HEK293 (cell line): ENCODE data around the gene CILP.

ENCODE experiments used
- CTCF ChIA-PET: fragments of 350-600 bp; formaldehyde crosslinking; extraction: SDS; loops from one replicate; lab custom pipeline; 2021; ENCODE audit warnings: antibody characterized with exemption; lab: Yijun Ruan, JAX
- POLR2A ChIA-PET: fragments of 300-600 bp; formaldehyde crosslinking; extraction: SDS; loops from one replicate; lab custom pipeline; 2020; ENCODE audit warnings: antibody characterized with exemption, inconsistent platforms; lab: Yijun Ruan, JAX
- H3K27ac ChIP-seq: fragments of 200-500 bp; sonication (Bioruptor generic); 2 replicates; pipeline ENCODE4 v1.5.1; 2014; ENCODE audit warnings: low read depth, low read length, control low read depth, inconsistent platforms; ENCODE audit errors: extremely low read depth
- H3K36me3 ChIP-seq, 2 experiments: fragments of 200-500 bp in 1 of 2; sonication (Bioruptor generic) in 1 of 2; 1 replicate in 1 of 2; 2 replicates in 1 of 2; pipeline ENCODE4 v1.5.1; 2014 to 2017; ENCODE audit warnings: inconsistent platforms in 2 of 2, low read length in 2 of 2; ENCODE audit not compliant: control insufficient read depth in 2 of 2, insufficient read depth in 1 of 2
- H3K4me1 ChIP-seq: fragments of 200-500 bp; sonication (Bioruptor generic); 2 replicates; pipeline ENCODE4 v1.5.1; 2014; ENCODE audit warnings: mild to moderate bottlenecking, low read length, inconsistent platforms; ENCODE audit not compliant: control insufficient read depth, insufficient read depth
- H3K4me3 ChIP-seq: 2 replicates; pipeline ENCODE4 v1.5.1; 2011; ENCODE audit warnings: low read depth, mild to moderate bottlenecking, control low read depth, low read length, moderate library complexity
- H3K9me3 ChIP-seq: fragments of 200-500 bp; sonication (Bioruptor generic); 2 replicates; pipeline ENCODE4 v1.5.1; 2014; ENCODE audit warnings: low read depth, low read length, inconsistent platforms; ENCODE audit not compliant: control insufficient read depth, insufficient read depth
- BCL6B ChIP-seq: fragments of 450-650 bp; formaldehyde crosslinking; IDR thresholded peaks from 2 replicates; pipeline ENCODE4 v1.5.1; 2017; ENCODE audit warnings: missing biosample characterization, missing genetic modification characterization
- CTCF ChIP-seq: fragments of 450-650 bp; formaldehyde crosslinking; IDR thresholded peaks from 2 replicates; pipeline ENCODE4 v1.5.1; 2016; ENCODE audit warnings: missing biosample characterization, missing genetic modification characterization
- ELK4 ChIP-seq: IDR thresholded peaks from 2 replicates; pipeline ENCODE4 v1.6.1; 2011; ENCODE audit warnings: mild to moderate bottlenecking, low read depth, low read length, borderline replicate concordance
- GLIS1 ChIP-seq: fragments of 450-650 bp; formaldehyde crosslinking; IDR thresholded peaks from 2 replicates; pipeline ENCODE4 v1.5.1; 2016; ENCODE audit warnings: missing biosample characterization, missing genetic modification characterization
- KLF8 ChIP-seq: fragments of 450-650 bp; formaldehyde crosslinking; IDR thresholded peaks from 2 replicates; pipeline ENCODE4 v1.5.1; 2016; ENCODE audit warnings: missing biosample characterization, missing genetic modification characterization
- PRDM4 ChIP-seq: fragments of 450-650 bp; formaldehyde crosslinking; IDR thresholded peaks from 2 replicates; pipeline ENCODE4 v1.5.1; 2017; ENCODE audit warnings: missing biosample characterization, missing genetic modification characterization
- ZNF121 ChIP-seq: fragments of 450-650 bp; formaldehyde crosslinking; IDR thresholded peaks from 2 replicates; pipeline ENCODE4 v1.5.1; 2016; ENCODE audit warnings: missing biosample characterization, missing genetic modification characterization
- ZNF155 ChIP-seq: fragments of 450-650 bp; formaldehyde crosslinking; IDR thresholded peaks from 2 replicates; pipeline ENCODE4 v1.5.1; 2016; ENCODE audit warnings: missing biosample characterization, missing genetic modification characterization
- ZNF202 ChIP-seq: fragments of 450-650 bp; formaldehyde crosslinking; IDR thresholded peaks from 2 replicates; pipeline ENCODE4 v1.5.1; 2016; ENCODE audit warnings: missing biosample characterization, missing genetic modification characterization, borderline replicate concordance
- ZNF248 ChIP-seq: fragments of 450-650 bp; formaldehyde crosslinking; IDR thresholded peaks from 2 replicates; pipeline ENCODE4 v1.5.1; 2017; ENCODE audit warnings: missing biosample characterization, missing genetic modification characterization
- ZNF311 ChIP-seq: fragments of 450-650 bp; formaldehyde crosslinking; IDR thresholded peaks from 2 replicates; pipeline ENCODE4 v1.5.1; 2017; ENCODE audit warnings: missing biosample characterization, missing genetic modification characterization, borderline replicate concordance
- ZNF341 ChIP-seq: fragments of 450-650 bp; formaldehyde crosslinking; IDR thresholded peaks from 2 replicates; pipeline ENCODE4; 2016; ENCODE audit warnings: low read depth, missing biosample characterization, missing genetic modification characterization
- ZNF354C ChIP-seq: fragments of 450-650 bp; formaldehyde crosslinking; IDR thresholded peaks from 2 replicates; pipeline ENCODE4 v1.5.1; 2016; ENCODE audit warnings: missing biosample characterization, missing genetic modification characterization, low read depth, borderline replicate concordance
- ZNF416 ChIP-seq: fragments of 450-650 bp; formaldehyde crosslinking; IDR thresholded peaks from 2 replicates; pipeline ENCODE4 v1.5.1; 2016; ENCODE audit warnings: missing biosample characterization, missing genetic modification characterization
- ZNF645 ChIP-seq: fragments of 450-650 bp; formaldehyde crosslinking; IDR thresholded peaks from 2 replicates; pipeline ENCODE4; 2016; ENCODE audit warnings: missing biosample characterization, missing genetic modification characterization
- ZNF692 ChIP-seq: fragments of 450-650 bp; formaldehyde crosslinking; IDR thresholded peaks from 2 replicates; pipeline ENCODE4 v1.5.1; 2016; ENCODE audit warnings: missing biosample characterization, missing genetic modification characterization
- ZNF785 ChIP-seq: fragments of 450-650 bp; formaldehyde crosslinking; IDR thresholded peaks from 2 replicates; pipeline ENCODE4 v1.5.1; 2016; ENCODE audit warnings: missing biosample characterization, missing genetic modification characterization
- ZNF843 ChIP-seq: fragments of 450-650 bp; formaldehyde crosslinking; IDR thresholded peaks from 2 replicates; pipeline ENCODE4 v1.5.1; 2016; ENCODE audit warnings: missing biosample characterization, missing genetic modification characterization

CILP gene

GRCh38 chr15:65209701-65210643, 1.3 kb downstream of the CILP start:
- Histone ChIP-seq H3K9me3 (no peaks in the 10 kb centered on the region), H3K4me3 (no peak overlapping the region), H3K4me1 (no peaks in the 10 kb centered on the region), H3K27ac (no peak overlapping the region)
- CTCF ChIA-PET = interaction anchor here (0.6 kb wide), 1 partner anchor 25 kb away, joined by 4 read pairs; no protein-coding TSS in a partner anchor
- TF ChIP-seq ZNF341 (tag by site-specific recombination) (no peak), GLIS1 (tag by site-specific recombination) (peak; percentile 95)
- TF ChIP-seq, all 188 proteins: peak for 1
- no peaks in the 10 kb centered on the region for H3K36me3 ChIP-seq
- POLR2A ChIA-PET = interaction anchor here (0.6 kb wide), 1 partner anchor 158 kb away, joined by 3 read pairs; no protein-coding TSS in a partner anchor

- TF ChIP-seq ZNF202 (tag by site-specific recombination) = no peak
- Histone ChIP-seq H3K4me1 (no peaks in the 10 kb centered on the region), H3K36me3 (no peaks in the 10 kb centered on the region), H3K9me3 (no peaks in the 10 kb centered on the region), H3K4me3 (no peak overlapping the region), H3K27ac (no peak overlapping the region)
- CTCF ChIA-PET = interaction anchor here (0.8 to 1.2 kb wide), 2 partner anchors 9 to 63 kb away, joined by 4 read pairs; no protein-coding TSS in a partner anchor
- POLR2A ChIA-PET = interaction anchor here (0.5 to 0.7 kb wide), 2 partner anchors 33 to 337 kb away, joined by 3 read pairs; no protein-coding TSS in a partner anchor
Observed at GRCh38 chr15:65208647-65209046, 2.6 kb downstream of the CILP start.

- Histone ChIP-seq H3K36me3 (no peaks in the 10 kb centered on the region), H3K9me3 (no peaks in the 10 kb centered on the region), H3K4me3 (no peak overlapping the region), H3K27ac (no peak overlapping the region), H3K4me1 (no peaks in the 10 kb centered on the region)
- no peak for TF ChIP-seq ZNF202 (tag by site-specific recombination)
- TF ChIP-seq ZNF311 (tag by site-specific recombination) = no peak
- TF ChIP-seq ZNF354C = no peak
- TF ChIP-seq ELK4 = no peak
- TF ChIP-seq BCL6B (tag by site-specific recombination) = no peak
- TF ChIP-seq ZNF416 (tag by site-specific recombination) = no peak
- TF ChIP-seq ZNF692 = no peak
- TF ChIP-seq ZNF645 (tag by site-specific recombination) = no peak
- TF ChIP-seq CTCF = no peak
- TF ChIP-seq ZNF785 (tag by site-specific recombination) = no peak
- no peak for TF ChIP-seq ZNF155 (tag by site-specific recombination)
- no peak for TF ChIP-seq KLF8 (tag by site-specific recombination)
- TF ChIP-seq ZNF248 (tag by site-specific recombination) = no peak
- no peak for TF ChIP-seq ZNF843 (tag by site-specific recombination)
- TF ChIP-seq ZNF121 (tag by site-specific recombination) = no peak
- TF ChIP-seq PRDM4 = no peak
- POLR2A ChIA-PET = interaction anchor here (1.1 kb wide), 1 partner anchor 22 kb away, joined by 3 read pairs; the partner anchor contains the start of gene CLPX
- CTCF ChIA-PET = interaction anchor here (0.6 to 0.7 kb wide), 2 partner anchors 17 to 153 kb away, joined by 3 to 4 read pairs; no protein-coding TSS in a partner anchor
Observed at GRCh38 chr15:65207280-65207840, 3.9 kb downstream of the CILP start.
